Heart right ventricle (tissue), 16 donors: Measurements from ENCODE around the gene MUC5AC. TPM values are rescaled to one million over a fixed set of nuclear protein-coding genes. Genes with fewer than 3 reads are reported as not detected.
"Not testable (repeated sequence)": the region's sequence is repeated elsewhere in the genome, so short reads cannot be mapped to it uniquely, and the experiment has no call there.

Experiments
- ATAC-seq, 8 donors: fragments of 200-7000 bp; cut with Tn5 transposase; one replicate each; pipeline ENCODE4 v1.9.1; 2020; ENCODE audit warnings: mild to moderate bottlenecking in 8 of 8, moderate library complexity in 8 of 8, moderate number of reproducible peaks in 1 of 8
- DNase-seq, 2 donors: peaks; one replicate each; pipeline ENCODE4 v3.0.0-alpha.2; 2020
- H3K27ac ChIP-seq, 10 donors: fragments of 200-600 bp; sonication (generic) in 2 of 10; one replicate each; pipeline versions ENCODE4 v1.5.0 to v1.8.0; 2020 to 2022; ENCODE audit warnings: mild to moderate bottlenecking in 3 of 10
- H3K27me3 ChIP-seq, 7 donors: fragments of 200-600 bp; one replicate each; pipeline ENCODE4 v1.8.0; 2021 to 2022; ENCODE audit warnings: mild to moderate bottlenecking in 2 of 7
- H3K36me3 ChIP-seq, 9 donors: fragments of 200-600 bp; sonication (generic) in 1 of 9; one replicate each; pipeline versions ENCODE4 v1.5.0 to v1.8.0; 2020 to 2022; ENCODE audit warnings: mild to moderate bottlenecking in 2 of 9
- H3K4me1 ChIP-seq, 9 donors: fragments of 200-600 bp; sonication (generic) in 1 of 9; one replicate each; pipeline versions ENCODE4 v1.5.0 to v1.8.0; 2020 to 2022; ENCODE audit warnings: mild to moderate bottlenecking in 4 of 9
- H3K4me3 ChIP-seq, 10 donors: fragments of 200-600 bp; sonication (generic) in 2 of 10; one replicate each; pipeline versions ENCODE4 v1.5.0 to v1.8.0; 2020 to 2022; ENCODE audit warnings: mild to moderate bottlenecking in 7 of 10, moderate library complexity in 2 of 10
- H3K9me3 ChIP-seq, 11 donors: fragments of 200-600 bp in 10 of 11; sonication (generic) in 2 of 11; one replicate each; pipeline versions ENCODE4 v1.5.0 to v1.8.0; 2013 to 2022; ENCODE audit warnings: mild to moderate bottlenecking in 2 of 11, control low read depth in 1 of 11, moderate library complexity in 1 of 11
- CTCF ChIP-seq, 9 donors: fragments of 200-600 bp; sonication (generic) in 2 of 9; IDR thresholded peaks; one replicate each; pipeline versions ENCODE4 v1.5.0 to v1.8.0; 2021 to 2022; ENCODE audit warnings: antibody characterized with exemption in 9 of 9, mild to moderate bottlenecking in 5 of 9, moderate library complexity in 1 of 9
- WGBS, 2 donors: extraction: QIAGEN DNeasy Blood & Tissue Kit; methylation state at CpG; one replicate each; pipeline ENCODE4 v1.1.7; 2013; ENCODE audit warnings: inconsistent platforms in 1 of 2; 5-methylcytosine and 5-hydroxymethylcytosine counted together
- intact Hi-C, 10 donors: fragments of 100-400 bp; cut with DNase I; formaldehyde crosslinking; loops; one replicate each; pipeline versions ENCODE4 v1.11.1 to v1.14.2; 2022
- polyA plus RNA-seq, 2 donors: library from polyadenylated mRNA; stranded (reverse); fragments of 200-250 nt; gene quantifications; one replicate each; pipeline ENCODE4 v1.2.3, GENCODE V29; 2013
- total RNA-seq, 10 donors: library from RNA; stranded (reverse); fragmentation: NEBNext Ultra II Directional in 3 of 10; extraction: Animal tissue kit (Norgen Biotek cat#: 25700) in 3 of 10; gene quantifications; one replicate each; pipeline versions ENCODE4 v1.2.1 to v1.2.4, GENCODE V29; 2021 to 2023
- donor health status: Arrhythmogenic right ventricular cardiomyopathy.
- donor health status: ischemic (EF 13 %, LVEDD 7.1; RV severe dilation, severe dysfunction).
- donor health status: healthy with polysubstance abuse.
- donor health status: DM: no; HTN: yes; CAD: no.
- donor health status: DM: no; HTN: no; CAD: no.
- donor health status: ischemic (EF 25% LVEDD 6.9; RV normal size, moderate dysfunction).
- donor health status: ischemic (EF 25% LVEDD 5.7; RV mildly dilated, moderate dysfunction).
- donor health status: healthy.
- donor health status: DM: yes; HTN: yes; CAD: no.
- donor health status: Ischemic cardiomyopathy.
- donor health status: ischemic (EF 35%, LVEDD 5.7; RV mildly dilated, moderate dysfunction).
- donor health status: nonischemic (EF 11% LVEDD 7.7; RV severe dilation, severe dysfunction).
- donor health status: DM: yes; HTN: yes; CAD: no.
- donor health status: PGD.
- donor health status: ischemic (EF 29% LVEDD 5.4; RV normal size, mild dysfunction).
- donor health status: nonischemic (EF 23%, LVEDD 6.1; RV moderate dilation, normal function).

Gene MUC5AC
- total and polyA plus RNA-seq, 12 donors: not detected

- WGBS, 2 donors: 94% methylated on average over 25 of the region's 25 CpGs
- Histone ChIP-seq H3K36me3 (no peaks in the 10 kb centered on the region), H3K4me1 (no peaks in the 10 kb centered on the region), H3K4me3 (no peak overlapping the region), H3K27me3 (no peaks in the 10 kb centered on the region), H3K27ac (no peak overlapping the region), H3K9me3 (no peaks in the 10 kb centered on the region)
- ATAC-seq: no peak
- no peak for TF ChIP-seq CTCF (IDR thresholded peaks at IDR 0.05)
- DNase-seq: no peak
- intact Hi-C loops: no loop called here
Measured at GRCh38 chr11:1240771-1241170, 83.0 kb downstream of the MUC5AC start.

GRCh38 chr11:1241706-1242105 is 84.0 kb downstream of the MUC5AC start:
- Histone ChIP-seq H3K27me3 (no peaks in the 10 kb centered on the region), H3K36me3 (no peaks in the 10 kb centered on the region), H3K9me3 (no peaks in the 10 kb centered on the region), H3K27ac (no peak overlapping the region), H3K4me1 (no peaks in the 10 kb centered on the region), H3K4me3 (no peak overlapping the region)
- 92 to 95% methylated on average over 20 of the region's 20 CpGs for WGBS, 2 donors
- DNase-seq: no peak
- TF ChIP-seq CTCF (IDR thresholded peaks at IDR 0.05): no peak
- no peak for ATAC-seq
- intact Hi-C loops: no loop called here

GRCh38 chr11:1242289-1242688 is 84.5 kb downstream of the MUC5AC start:
- 94 to 95% methylated on average over 20 of the region's 20 CpGs for whole genome bisulfite sequencing, 2 donors
- Histone ChIP-seq H3K4me3 (no peak overlapping the region), H3K27me3 (no peaks in the 10 kb centered on the region), H3K4me1 (no peaks in the 10 kb centered on the region), H3K9me3 (no peaks in the 10 kb centered on the region), H3K27ac (no peak overlapping the region), H3K36me3 (no peaks in the 10 kb centered on the region)
- no peak for TF ChIP-seq CTCF (IDR thresholded peaks at IDR 0.05)
- intact Hi-C loops: no loop called here
- ATAC-seq (no peak), DNase-seq (no peak)

GRCh38 chr11:1242751-1243150 is 85.0 kb downstream of the MUC5AC start:
- H3K27ac ChIP-seq, H3K9me3 ChIP-seq, H3K36me3 ChIP-seq, H3K4me1 ChIP-seq, H3K27me3 ChIP-seq, ATAC-seq, DNase-seq, H3K4me3 ChIP-seq, intact Hi-C loops: not testable (repeated sequence)
- WGBS, 2 donors: 93 to 100% methylated on average over 5 to 8 of the region's 11 CpGs

- ATAC-seq, intact Hi-C loops, H3K36me3 ChIP-seq, DNase-seq, H3K4me1 ChIP-seq, H3K9me3 ChIP-seq, H3K27me3 ChIP-seq, H3K4me3 ChIP-seq, H3K27ac ChIP-seq: not testable (repeated sequence)
- WGBS, 2 donors: 93 to 97% methylated on average over 11 to 13 of the region's 18 CpGs
Measured at GRCh38 chr11:1243521-1243920, 85.8 kb downstream of the MUC5AC start.

- intact Hi-C loops, H3K27ac ChIP-seq, ATAC-seq, H3K4me1 ChIP-seq, H3K9me3 ChIP-seq, H3K27me3 ChIP-seq, H3K36me3 ChIP-seq, H3K4me3 ChIP-seq, DNase-seq: not testable (repeated sequence)
- WGBS, 2 donors: 97 to 98% methylated on average over 6 to 9 of the region's 9 CpGs
Measured at GRCh38 chr11:1244557-1244956, 86.8 kb downstream of the MUC5AC start.

GRCh38 chr11:1245717-1246116 is 88.0 kb downstream of the MUC5AC start:
- H3K27me3 ChIP-seq, intact Hi-C loops, H3K36me3 ChIP-seq, ATAC-seq, H3K9me3 ChIP-seq, H3K4me1 ChIP-seq, H3K27ac ChIP-seq, H3K4me3 ChIP-seq, DNase-seq: not testable (repeated sequence)
- WGBS, 2 donors: 95 to 97% methylated on average over 11 to 13 of the region's 14 CpGs

- WGBS, 2 donors: 89% methylated on average over 13 to 14 of the region's 14 CpGs
- H3K4me1 ChIP-seq, ATAC-seq, intact Hi-C loops, H3K4me3 ChIP-seq, H3K36me3 ChIP-seq, H3K9me3 ChIP-seq, H3K27me3 ChIP-seq, H3K27ac ChIP-seq, DNase-seq: not testable (repeated sequence)
Measured at GRCh38 chr11:1246301-1246700, 88.5 kb downstream of the MUC5AC start.

- not testable (repeated sequence) for ATAC-seq
Measured at GRCh38 chr11:1247026-1247425, 89.3 kb downstream of the MUC5AC start.

More at GRCh38 chr11:1247026-1247425, 89.3 kb downstream of the MUC5AC start:
- 88 to 89% methylated on average over 14 of the region's 14 CpGs for WGBS, 2 donors
- H3K36me3 ChIP-seq, H3K4me3 ChIP-seq, H3K27me3 ChIP-seq, DNase-seq, intact Hi-C loops, H3K27ac ChIP-seq, H3K9me3 ChIP-seq, H3K4me1 ChIP-seq: not testable (repeated sequence)
